Measurements from ENCODE around the gene SH3GL2.

SH3GL2 gene

DNA sequence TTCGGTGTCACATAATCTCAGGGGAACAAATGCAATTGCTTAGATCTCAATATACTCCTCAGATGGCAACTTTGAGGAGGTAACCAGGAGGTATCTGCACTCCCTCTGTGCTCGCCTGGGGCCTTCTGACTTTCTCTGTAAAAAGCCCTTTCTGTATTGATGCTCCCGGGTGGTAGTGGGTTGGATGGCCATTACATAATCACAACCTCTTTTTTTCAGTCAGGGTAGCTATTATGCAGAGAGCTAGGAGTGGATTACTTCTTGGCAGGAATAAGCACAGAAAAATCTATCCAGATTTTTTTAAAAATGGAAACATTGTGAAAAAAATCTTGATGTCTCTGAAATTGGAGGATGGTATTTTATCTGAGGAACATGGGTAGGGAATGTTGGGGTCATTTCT, 116.6 kb downstream of the SH3GL2 start:
- Histone ChIP-seq H3K9me3 (ENCODE audit: control insufficient read depth in 2 of 2, low read length in 2 of 2) (no peaks in the 10 kb centered on the region), H3K9ac (ENCODE audit: low read depth in 1 of 2, low read length in 2 of 2) (no peak overlapping the region), H3K27ac (ENCODE audit: low read depth in 2 of 2, low read length in 2 of 2) (no peak overlapping the region), H3K36me3 (ENCODE audit: control insufficient read depth in 2 of 2, insufficient read depth in 2 of 2, low read length in 2 of 2) (no peaks in the 10 kb centered on the region), H3K27me3 (ENCODE audit: control insufficient read depth in 2 of 2, insufficient read depth in 2 of 2, low read length in 2 of 2) (no peaks in the 10 kb centered on the region), H3K4me1 (ENCODE audit: control insufficient read depth in 2 of 2, insufficient read depth in 2 of 2, low read length in 2 of 2) (no peaks in the 10 kb centered on the region), H3K4me3 (ENCODE audit: low read length in 2 of 2) (no peak overlapping the region)

GRCh38 chr9:17699615-17700330, 120.9 kb downstream of the SH3GL2 start:
- no peak overlapping the region for H3K9ac ChIP-seq (ENCODE audit: low read depth in 1 of 2, low read length in 2 of 2)
- no peaks in the 10 kb centered on the region for H3K36me3 ChIP-seq (ENCODE audit: control insufficient read depth in 2 of 2, insufficient read depth in 2 of 2, low read length in 2 of 2)
- no peaks in the 10 kb centered on the region for H3K27me3 ChIP-seq (ENCODE audit: control insufficient read depth in 2 of 2, insufficient read depth in 2 of 2, low read length in 2 of 2)
- no peaks in the 10 kb centered on the region for H3K9me3 ChIP-seq (ENCODE audit: control insufficient read depth in 2 of 2, low read length in 2 of 2)
- H3K4me1 ChIP-seq (ENCODE audit: control insufficient read depth in 2 of 2, insufficient read depth in 2 of 2, low read length in 2 of 2) = no peaks in the 10 kb centered on the region
- H3K4me3 ChIP-seq (ENCODE audit: low read length in 2 of 2) = no peak overlapping the region
- H3K27ac ChIP-seq (ENCODE audit: low read depth in 2 of 2, low read length in 2 of 2) = no peak overlapping the region

DNA sequence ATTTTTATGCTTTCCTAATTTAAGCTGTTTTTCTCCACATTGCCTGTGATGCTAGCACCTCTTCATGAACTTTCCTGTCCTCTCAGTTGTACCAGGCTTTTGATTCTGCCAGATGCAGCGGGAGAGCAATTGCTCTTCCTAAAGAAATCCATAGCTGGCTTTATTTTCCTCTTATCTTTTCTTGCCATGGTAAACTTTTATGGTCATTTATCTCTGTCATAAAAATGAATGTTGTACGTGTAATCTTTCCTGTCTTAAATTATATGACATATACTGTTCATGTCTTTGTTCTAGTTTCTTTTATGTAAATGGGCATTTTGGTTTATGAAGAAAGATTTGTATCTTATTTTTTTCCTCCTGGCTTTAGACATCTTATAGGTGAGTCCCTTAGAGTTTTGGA, 127.5 kb downstream of the SH3GL2 start:
- H3K9ac ChIP-seq (ENCODE audit: low read depth in 1 of 2, low read length in 2 of 2) = no peak overlapping the region
- H3K4me1 ChIP-seq (ENCODE audit: control insufficient read depth in 2 of 2, insufficient read depth in 2 of 2, low read length in 2 of 2) = no peaks in the 10 kb centered on the region
- H3K27ac ChIP-seq (ENCODE audit: low read depth in 2 of 2, low read length in 2 of 2) = no peak overlapping the region
- H3K27me3 ChIP-seq (ENCODE audit: control insufficient read depth in 2 of 2, insufficient read depth in 2 of 2, low read length in 2 of 2) = peaks cover 0 to 4% of the 10 kb centered on the region in 2 donors
- H3K9me3 ChIP-seq (ENCODE audit: control insufficient read depth in 2 of 2, low read length in 2 of 2) = peaks cover 0 to 3% of the 10 kb centered on the region in 2 donors
- no peak overlapping the region for H3K4me3 ChIP-seq (ENCODE audit: low read length in 2 of 2)
- no peaks in the 10 kb centered on the region for H3K36me3 ChIP-seq (ENCODE audit: control insufficient read depth in 2 of 2, insufficient read depth in 2 of 2, low read length in 2 of 2)

GRCh38 chr9:17719053-17719452, 140.2 kb downstream of the SH3GL2 start:
- Histone ChIP-seq H3K36me3 (ENCODE audit: control insufficient read depth in 2 of 2, insufficient read depth in 2 of 2, low read length in 2 of 2) (no peaks in the 10 kb centered on the region), H3K9me3 (ENCODE audit: control insufficient read depth in 2 of 2, low read length in 2 of 2) (no peaks in the 10 kb centered on the region), H3K27ac (ENCODE audit: low read depth in 2 of 2, low read length in 2 of 2) (no peak overlapping the region), H3K27me3 (ENCODE audit: control insufficient read depth in 2 of 2, insufficient read depth in 2 of 2, low read length in 2 of 2) (no peaks in the 10 kb centered on the region), H3K4me1 (ENCODE audit: control insufficient read depth in 2 of 2, insufficient read depth in 2 of 2, low read length in 2 of 2) (no peaks in the 10 kb centered on the region), H3K9ac (ENCODE audit: low read depth in 1 of 2, low read length in 2 of 2) (no peak overlapping the region), H3K4me3 (ENCODE audit: low read length in 2 of 2) (no peak overlapping the region)

DNA sequence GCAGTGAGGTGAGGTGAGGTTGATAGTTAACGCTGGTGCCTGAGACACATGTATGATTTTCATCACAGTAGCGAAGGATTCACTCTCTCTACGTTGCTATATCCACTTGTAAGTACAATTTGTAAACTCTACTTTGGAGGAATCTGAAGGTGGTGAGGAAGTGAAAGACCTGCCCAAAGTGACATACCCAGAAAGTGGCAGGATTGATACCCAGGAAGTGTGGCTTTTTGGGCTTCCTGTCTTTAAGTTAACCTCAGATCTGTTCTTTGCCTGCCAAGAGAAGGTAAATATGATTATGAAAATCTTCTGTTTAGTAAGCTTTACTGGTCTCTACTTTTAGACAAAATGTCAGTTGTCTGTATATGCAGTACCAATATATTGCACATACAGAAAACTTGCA, 143.1 kb downstream of the SH3GL2 start:
- no peaks in the 10 kb centered on the region for H3K4me1 ChIP-seq (ENCODE audit: control insufficient read depth in 2 of 2, insufficient read depth in 2 of 2, low read length in 2 of 2)
- no peak overlapping the region for H3K27ac ChIP-seq (ENCODE audit: low read depth in 2 of 2, low read length in 2 of 2)
- H3K9me3 ChIP-seq (ENCODE audit: control insufficient read depth in 2 of 2, low read length in 2 of 2) = no peaks in the 10 kb centered on the region
- H3K36me3 ChIP-seq (ENCODE audit: control insufficient read depth in 2 of 2, insufficient read depth in 2 of 2, low read length in 2 of 2) = no peaks in the 10 kb centered on the region
- H3K9ac ChIP-seq (ENCODE audit: low read depth in 1 of 2, low read length in 2 of 2) = no peak overlapping the region
- H3K4me3 ChIP-seq (ENCODE audit: low read length in 2 of 2) = no peak overlapping the region
- H3K27me3 ChIP-seq (ENCODE audit: control insufficient read depth in 2 of 2, insufficient read depth in 2 of 2, low read length in 2 of 2) = no peaks in the 10 kb centered on the region

GRCh38 chr9:17723656-17724055, 144.8 kb downstream of the SH3GL2 start:
- no peaks in the 10 kb centered on the region for H3K27me3 ChIP-seq (ENCODE audit: control insufficient read depth in 2 of 2, insufficient read depth in 2 of 2, low read length in 2 of 2)

GRCh38 chr9:17725399-17726010, 146.6 kb downstream of the SH3GL2 start:
- Histone ChIP-seq H3K27me3 (ENCODE audit: control insufficient read depth in 2 of 2, insufficient read depth in 2 of 2, low read length in 2 of 2) (no peaks in the 10 kb centered on the region), H3K27ac (ENCODE audit: low read depth in 2 of 2, low read length in 2 of 2) (no peak overlapping the region), H3K4me3 (ENCODE audit: low read length in 2 of 2) (no peak overlapping the region), H3K9ac (ENCODE audit: low read depth in 1 of 2, low read length in 2 of 2) (no peak overlapping the region), H3K9me3 (ENCODE audit: control insufficient read depth in 2 of 2, low read length in 2 of 2) (no peaks in the 10 kb centered on the region), H3K36me3 (ENCODE audit: control insufficient read depth in 2 of 2, insufficient read depth in 2 of 2, low read length in 2 of 2) (no peaks in the 10 kb centered on the region), H3K4me1 (ENCODE audit: control insufficient read depth in 2 of 2, insufficient read depth in 2 of 2, low read length in 2 of 2) (no peaks in the 10 kb centered on the region)

More at GRCh38 chr9:17723656-17724055, 144.8 kb downstream of the SH3GL2 start:
- Histone ChIP-seq H3K27ac (ENCODE audit: low read depth in 2 of 2, low read length in 2 of 2) (no peak overlapping the region), H3K4me1 (ENCODE audit: control insufficient read depth in 2 of 2, insufficient read depth in 2 of 2, low read length in 2 of 2) (no peaks in the 10 kb centered on the region), H3K9ac (ENCODE audit: low read depth in 1 of 2, low read length in 2 of 2) (no peak overlapping the region), H3K9me3 (ENCODE audit: control insufficient read depth in 2 of 2, low read length in 2 of 2) (no peaks in the 10 kb centered on the region), H3K4me3 (ENCODE audit: low read length in 2 of 2) (no peak overlapping the region), H3K36me3 (ENCODE audit: control insufficient read depth in 2 of 2, insufficient read depth in 2 of 2, low read length in 2 of 2) (no peaks in the 10 kb centered on the region)

GRCh38 chr9:17726298-17726697, 147.4 kb downstream of the SH3GL2 start:
- no peaks in the 10 kb centered on the region for H3K36me3 ChIP-seq (ENCODE audit: control insufficient read depth in 2 of 2, insufficient read depth in 2 of 2, low read length in 2 of 2)

GRCh38 chr9:17730899-17731298, 152.0 kb downstream of the SH3GL2 start:
- Histone ChIP-seq H3K27me3 (ENCODE audit: control insufficient read depth in 2 of 2, insufficient read depth in 2 of 2, low read length in 2 of 2) (no peaks in the 10 kb centered on the region), H3K4me3 (ENCODE audit: low read length in 2 of 2) (no peak overlapping the region), H3K9ac (ENCODE audit: low read depth in 1 of 2, low read length in 2 of 2) (no peak overlapping the region), H3K4me1 (ENCODE audit: control insufficient read depth in 2 of 2, insufficient read depth in 2 of 2, low read length in 2 of 2) (no peaks in the 10 kb centered on the region), H3K36me3 (ENCODE audit: control insufficient read depth in 2 of 2, insufficient read depth in 2 of 2, low read length in 2 of 2) (no peaks in the 10 kb centered on the region), H3K9me3 (ENCODE audit: control insufficient read depth in 2 of 2, low read length in 2 of 2) (no peaks in the 10 kb centered on the region), H3K27ac (ENCODE audit: low read depth in 2 of 2, low read length in 2 of 2) (no peak overlapping the region)

More at GRCh38 chr9:17726298-17726697, 147.4 kb downstream of the SH3GL2 start:
- no peaks in the 10 kb centered on the region for H3K4me1 ChIP-seq (ENCODE audit: control insufficient read depth in 2 of 2, insufficient read depth in 2 of 2, low read length in 2 of 2)
- no peaks in the 10 kb centered on the region for H3K27me3 ChIP-seq (ENCODE audit: control insufficient read depth in 2 of 2, insufficient read depth in 2 of 2, low read length in 2 of 2)
- H3K4me3 ChIP-seq (ENCODE audit: low read length in 2 of 2) = no peak overlapping the region
- H3K9me3 ChIP-seq (ENCODE audit: control insufficient read depth in 2 of 2, low read length in 2 of 2) = no peaks in the 10 kb centered on the region
- no peak overlapping the region for H3K27ac ChIP-seq (ENCODE audit: low read depth in 2 of 2, low read length in 2 of 2)
- no peak overlapping the region for H3K9ac ChIP-seq (ENCODE audit: low read depth in 1 of 2, low read length in 2 of 2)

DNA sequence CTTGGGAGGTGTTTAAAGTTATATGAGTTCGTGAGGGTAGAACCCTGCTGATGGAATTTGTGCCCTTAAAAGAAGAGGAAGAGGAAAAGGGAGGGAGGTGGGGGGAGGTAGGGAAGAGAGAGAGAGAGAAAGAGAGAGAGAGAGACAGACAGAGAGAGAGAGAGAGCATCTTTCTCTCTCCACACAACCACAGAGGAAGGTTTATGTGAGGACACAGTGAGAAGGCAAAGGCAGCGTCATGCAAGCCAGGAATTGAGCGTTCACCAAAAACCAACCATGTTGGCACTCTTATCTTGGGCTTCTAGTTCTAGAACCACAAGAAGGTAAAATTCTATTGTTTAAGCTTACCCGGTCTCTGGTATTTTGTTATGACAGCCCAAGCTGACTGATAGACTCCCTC, 152.4 kb downstream of the SH3GL2 start:
- no peaks in the 10 kb centered on the region for H3K9me3 ChIP-seq (ENCODE audit: control insufficient read depth in 2 of 2, low read length in 2 of 2)
- no peak overlapping the region for H3K27ac ChIP-seq (ENCODE audit: low read depth in 2 of 2, low read length in 2 of 2)
- no peaks in the 10 kb centered on the region for H3K27me3 ChIP-seq (ENCODE audit: control insufficient read depth in 2 of 2, insufficient read depth in 2 of 2, low read length in 2 of 2)
- H3K4me3 ChIP-seq (ENCODE audit: low read length in 2 of 2) = no peak overlapping the region
- H3K36me3 ChIP-seq (ENCODE audit: control insufficient read depth in 2 of 2, insufficient read depth in 2 of 2, low read length in 2 of 2) = no peaks in the 10 kb centered on the region
- H3K4me1 ChIP-seq (ENCODE audit: control insufficient read depth in 2 of 2, insufficient read depth in 2 of 2, low read length in 2 of 2) = no peaks in the 10 kb centered on the region
- no peak overlapping the region for H3K9ac ChIP-seq (ENCODE audit: low read depth in 1 of 2, low read length in 2 of 2)

Data from mucosa of rectum (tissue), 2 donors.